GM18508 (cell line): Measurements from ENCODE around the gene ATP9A.

Experiments
- ATAC-seq: cut with Tn5 transposase; IDR thresholded peaks from one replicate; pipeline ENCODE4 v1.9.1; 2021; ENCODE audit warnings: moderate number of reproducible peaks; ENCODE audit not compliant: insufficient read depth, unreplicated experiment

The ATP9A gene

GRCh38 chr20:51637241-51637640 is 130.9 kb downstream of the ATP9A start:
- no peak for ATAC-seq

GRCh38 chr20:51636123-51636522 is 132.1 kb downstream of the ATP9A start:
- ATAC-seq = no peak

GRCh38 chr20:51635680-51636079 is 132.5 kb downstream of the ATP9A start:
- ATAC-seq = no peak

GRCh38 chr20:51634877-51635276 is 133.3 kb downstream of the ATP9A start:
- no peak for ATAC-seq

- no peak for ATAC-seq
Measured at GRCh38 chr20:51634257-51634656, 133.9 kb downstream of the ATP9A start.

GRCh38 chr20:51633430-51633829 is 134.8 kb downstream of the ATP9A start:
- no peak for ATAC-seq

- no peak for ATAC-seq
Measured at GRCh38 chr20:51631953-51632352, 136.2 kb downstream of the ATP9A start.

GRCh38 chr20:51631011-51631950 is 136.9 kb downstream of the ATP9A start:
- no peak for ATAC-seq

GRCh38 chr20:51629399-51630058 is 138.7 kb downstream of the ATP9A start:
- no peak for ATAC-seq

GRCh38 chr20:51628533-51629398 is 139.4 kb downstream of the ATP9A start:
- ATAC-seq = no peak

- no peak for ATAC-seq
Measured at GRCh38 chr20:51627586-51627985, 140.6 kb downstream of the ATP9A start.

GRCh38 chr20:51625105-51625504 is 143.1 kb downstream of the ATP9A start:
- no peak for ATAC-seq

- no peak for ATAC-seq
Measured at GRCh38 chr20:51624157-51624731, 143.9 kb downstream of the ATP9A start.

GRCh38 chr20:51623255-51623654 is 144.9 kb downstream of the ATP9A start:
- ATAC-seq = no peak

GRCh38 chr20:51622004-51622874 is 146.0 kb downstream of the ATP9A start:
- ATAC-seq = no peak

GRCh38 chr20:51620432-51620831 is 147.8 kb downstream of the ATP9A start:
- ATAC-seq = no peak

GRCh38 chr20:51616060-51616459 is 152.1 kb downstream of the ATP9A start:
- no peak for ATAC-seq

GRCh38 chr20:51614687-51615086 is 153.5 kb downstream of the ATP9A start:
- no peak for ATAC-seq

GRCh38 chr20:51613580-51613979 is 154.6 kb downstream of the ATP9A start:
- ATAC-seq = no peak
